ENCODE data around the gene MYO19.

- TF ChIP-seq CTCF (conservative IDR thresholded peaks at IDR 0.05; ENCODE audit: low read length) (no peak), EZH2phosphoT487 (IDR thresholded peaks at IDR 0.05; ENCODE audit: borderline replicate concordance) (no peak)
Measured at GRCh38 chr17:36529121-36529520, 5.5 kb downstream of the MYO19 start.
